Skeletal muscle tissue (tissue), 4 donors: ENCODE data around the gene PTCD3. TPM values are rescaled to one million over a fixed set of nuclear protein-coding genes. Genes with fewer than 3 reads are reported as not detected.

Experiments used
- H3K27ac ChIP-seq: one replicate; pipeline ENCODE4 v1.7.0; 2013; ENCODE audit warnings: mild to moderate bottlenecking, low read depth, low read length, inconsistent platforms
- H3K27me3 ChIP-seq, 3 donors: one replicate each; pipeline ENCODE4 v1.7.0; 2013; ENCODE audit warnings: low read length in 3 of 3; ENCODE audit not compliant: control insufficient read depth in 3 of 3, insufficient read depth in 3 of 3
- H3K36me3 ChIP-seq, 3 donors: one replicate each; pipeline ENCODE4 v1.7.0; 2013; ENCODE audit warnings: low read length in 3 of 3; ENCODE audit not compliant: control insufficient read depth in 3 of 3, insufficient read depth in 3 of 3
- H3K4me1 ChIP-seq, 3 donors: one replicate each; pipeline ENCODE4 v1.7.0; 2013; ENCODE audit warnings: low read length in 3 of 3, mild to moderate bottlenecking in 3 of 3; ENCODE audit not compliant: control insufficient read depth in 3 of 3, insufficient read depth in 3 of 3
- H3K4me3 ChIP-seq, 3 donors: one replicate each; pipeline ENCODE4 v1.7.0; 2013; ENCODE audit warnings: low read length in 3 of 3
- H3K9ac ChIP-seq, 3 donors: one replicate each; pipeline ENCODE4 v1.7.0; 2013; ENCODE audit warnings: low read length in 3 of 3, mild to moderate bottlenecking in 3 of 3, moderate library complexity in 2 of 3, low read depth in 1 of 3
- H3K9me3 ChIP-seq, 3 donors: one replicate each; pipeline ENCODE4 v1.7.0; 2013; ENCODE audit warnings: low read length in 3 of 3; ENCODE audit not compliant: control insufficient read depth in 3 of 3
- total RNA-seq: library from RNA; depleted of rRNA; stranded (reverse); fragments of >200 nt; gene quantifications from one replicate; pipeline ENCODE4 v1.2.3, GENCODE V29; 2014
- donor health status: Osteomylitis.

The PTCD3 gene
- total RNA-seq, 1 donor from 2014 or later, result 87.2 TPM

DNA sequence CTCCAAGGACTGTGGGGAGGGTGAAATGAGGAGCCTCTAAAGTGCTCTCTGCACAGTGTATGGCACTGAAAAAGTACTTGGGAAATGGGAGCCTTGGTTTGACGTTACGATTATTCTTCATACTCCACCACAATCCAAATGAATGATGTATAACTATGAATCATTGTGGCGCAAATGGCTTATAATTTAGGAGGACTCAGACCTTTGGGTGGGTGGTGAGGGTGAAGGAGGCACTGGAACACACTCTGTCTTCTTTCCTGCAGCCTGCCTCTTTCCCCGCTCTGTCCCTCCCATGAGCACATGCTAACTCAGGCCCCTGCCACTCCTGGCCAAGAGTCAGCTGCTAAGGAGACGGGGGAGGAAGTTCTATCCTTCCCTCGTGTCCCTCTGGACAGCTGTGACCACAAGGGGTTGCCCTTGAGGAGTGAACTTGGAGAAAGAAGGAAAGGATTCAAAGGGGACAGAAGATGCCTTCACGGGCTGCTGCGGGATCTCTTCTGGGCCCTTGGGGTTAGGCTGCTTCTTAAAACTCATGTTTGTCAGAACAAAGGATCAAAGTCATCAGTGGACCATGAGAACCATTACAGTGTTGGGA is 36.8 kb upstream of the PTCD3 start:
- Histone ChIP-seq H3K27ac (peak overlapping the region; percentile 69), H3K9ac (peak overlapping the region in 1 of 3 donors; percentile 34), H3K4me1 (peaks cover 42 to 49% (median 48%) of the 10 kb centered on the region in 3 donors), H3K4me3 (no peak overlapping the region), H3K9me3 (no peaks in the 10 kb centered on the region), H3K36me3 (peaks cover 28 to 41% (median 34%) of the 10 kb centered on the region in 3 donors), H3K27me3 (no peaks in the 10 kb centered on the region)

DNA sequence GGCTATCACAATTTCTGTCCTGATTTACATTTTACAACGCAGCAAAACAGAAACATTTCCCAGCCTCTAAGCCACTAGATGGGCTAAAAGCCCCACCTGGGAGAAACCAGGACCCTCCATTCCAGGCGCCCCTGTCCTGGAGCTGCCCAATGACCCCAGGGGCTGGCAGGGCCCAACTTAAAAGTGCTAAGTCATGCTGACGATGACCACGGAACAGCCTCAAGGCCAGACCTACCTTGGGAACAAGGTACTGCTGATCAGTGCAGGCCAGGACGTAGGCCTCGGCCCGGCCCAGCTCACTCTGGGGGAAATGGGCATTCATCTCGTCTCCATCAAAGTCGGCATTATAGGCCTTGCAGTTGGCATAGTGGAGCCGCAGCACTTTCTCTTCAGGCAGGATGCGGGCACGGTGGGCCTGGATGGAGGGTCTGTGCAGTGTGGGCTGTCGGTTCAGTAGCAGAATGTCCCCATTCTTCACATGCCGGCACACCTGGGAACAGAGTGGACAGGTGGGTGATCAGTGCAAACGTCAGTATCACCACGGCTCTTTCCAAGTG is 36.2 kb upstream of the PTCD3 start:
- Histone ChIP-seq H3K27me3 (no peaks in the 10 kb centered on the region), H3K27ac (peak overlapping the region; percentile 69), H3K4me3 (no peak overlapping the region), H3K9ac (no peak overlapping the region), H3K4me1 (peaks cover 42 to 49% (median 48%) of the 10 kb centered on the region in 3 donors), H3K9me3 (no peaks in the 10 kb centered on the region), H3K36me3 (peaks cover 34 to 40% (median 35%) of the 10 kb centered on the region in 3 donors)

DNA sequence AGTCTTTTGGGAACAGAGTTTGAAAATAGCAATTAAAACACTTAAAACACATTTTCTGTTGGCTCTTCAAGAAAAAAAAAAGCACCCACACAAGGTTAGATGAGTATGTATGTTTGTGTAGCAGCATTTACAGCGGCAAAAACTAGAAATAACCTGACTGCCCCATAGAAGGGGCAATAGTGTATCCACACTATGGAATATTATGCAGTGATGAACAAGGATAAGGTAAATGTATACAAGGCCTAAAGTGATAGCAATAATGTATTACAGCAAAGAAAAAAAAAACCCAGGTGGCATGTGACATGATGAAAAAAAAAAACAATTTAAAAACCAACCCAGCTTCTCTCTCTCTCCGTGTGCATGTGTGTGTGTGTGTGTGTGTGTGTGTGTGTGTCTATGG is 35.2 kb upstream of the PTCD3 start:
- Histone ChIP-seq H3K27ac (no peak overlapping the region), H3K27me3 (no peaks in the 10 kb centered on the region), H3K4me1 (peaks cover 42 to 46% (median 45%) of the 10 kb centered on the region in 3 donors), H3K36me3 (peaks cover 32 to 37% (median 34%) of the 10 kb centered on the region in 3 donors), H3K9ac (no peak overlapping the region), H3K9me3 (no peaks in the 10 kb centered on the region), H3K4me3 (no peak overlapping the region)

DNA sequence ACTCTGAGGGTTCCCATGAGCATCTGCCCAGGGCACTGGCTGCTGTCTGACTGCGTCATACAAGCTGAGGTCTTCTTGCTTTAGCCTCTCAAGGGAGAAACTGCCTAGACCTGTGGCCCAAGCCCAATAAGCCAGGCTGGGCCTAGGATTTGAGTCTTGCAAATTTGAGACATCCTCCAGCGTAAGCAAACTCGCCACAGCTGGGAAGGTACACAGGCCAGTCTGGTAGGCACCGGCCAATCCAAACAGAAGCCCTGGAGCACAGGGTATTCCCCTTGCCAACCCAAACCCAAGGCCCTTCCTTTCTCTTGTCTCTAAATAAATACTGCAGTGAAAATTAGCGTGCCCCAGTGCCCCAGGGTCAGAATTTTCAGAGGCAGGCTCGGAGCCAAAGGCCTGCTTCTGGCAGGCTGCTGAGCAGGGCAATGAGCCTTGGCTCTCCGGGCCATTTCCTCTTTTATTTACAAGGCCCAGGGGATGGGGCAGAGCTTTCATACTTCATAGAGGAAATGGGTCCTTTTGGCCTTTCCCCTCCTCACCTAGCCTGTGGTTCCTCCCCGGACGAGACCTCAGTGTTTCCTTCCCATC is 33.7 kb upstream of the PTCD3 start:
- H3K36me3 ChIP-seq, result peaks cover 41 to 51% (median 46%) of the 10 kb centered on the region in 3 donors
- H3K9me3 ChIP-seq, result no peaks in the 10 kb centered on the region
- H3K4me1 ChIP-seq, result peaks cover 39 to 45% (median 42%) of the 10 kb centered on the region in 3 donors
- peak overlapping the region; percentile 32 to 66 (median 40) for H3K9ac ChIP-seq
- H3K27ac ChIP-seq, result peak overlapping the region; percentile 65
- H3K4me3 ChIP-seq, result peak overlapping the region in 1 of 3 donors; percentile 29
- H3K27me3 ChIP-seq, result no peaks in the 10 kb centered on the region

DNA sequence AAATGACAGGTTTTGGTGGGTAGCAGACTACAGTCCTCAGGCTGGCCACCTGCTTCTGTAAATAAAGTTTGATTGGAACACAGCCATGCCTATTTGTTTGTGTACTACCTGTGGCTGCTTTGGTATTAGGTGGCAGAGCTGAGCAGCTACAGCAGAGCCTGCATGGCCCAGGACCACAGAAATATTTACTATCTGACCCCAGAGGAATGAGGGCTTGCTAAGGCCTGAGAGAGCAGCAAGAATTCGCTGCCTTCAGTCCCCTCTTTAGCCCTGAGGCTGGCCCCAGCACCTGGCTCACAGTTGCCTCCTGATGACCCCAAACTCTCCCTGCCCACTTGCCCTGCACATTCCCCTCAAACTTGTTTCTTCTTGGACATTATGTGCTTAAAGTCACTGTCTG is 32.8 kb upstream of the PTCD3 start:
- H3K4me1 ChIP-seq, result peaks cover 36 to 38% (median 36%) of the 10 kb centered on the region in 3 donors
- peak overlapping the region in 2 of 3 donors; percentile 28 to 32 for H3K9ac ChIP-seq
- H3K27me3 ChIP-seq, result no peaks in the 10 kb centered on the region
- no peaks in the 10 kb centered on the region for H3K9me3 ChIP-seq
- peak overlapping the region; percentile 65 for H3K27ac ChIP-seq
- H3K36me3 ChIP-seq, result peaks cover 49 to 55% (median 53%) of the 10 kb centered on the region in 3 donors
- no peak overlapping the region for H3K4me3 ChIP-seq

DNA sequence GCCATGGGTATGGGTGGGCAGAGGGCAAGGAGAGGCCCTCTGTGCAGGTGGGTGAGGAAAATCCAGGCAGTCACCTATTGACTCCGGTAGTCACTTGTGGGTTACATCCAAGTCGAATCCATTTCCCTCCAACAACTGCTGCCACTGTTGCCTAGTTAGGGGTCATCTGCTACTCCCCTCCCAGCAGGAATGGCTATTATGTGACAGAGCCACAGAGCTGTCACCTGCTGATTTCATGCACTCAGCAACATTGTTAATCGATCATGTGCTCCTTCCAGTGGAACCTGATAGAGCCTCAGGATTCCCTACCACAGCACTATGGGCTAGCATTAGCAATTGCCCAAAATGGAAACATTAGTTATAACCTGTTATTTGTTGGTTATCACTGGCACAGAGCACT is 31.8 kb upstream of the PTCD3 start:
- Histone ChIP-seq H3K9me3 (no peaks in the 10 kb centered on the region), H3K27me3 (no peaks in the 10 kb centered on the region), H3K9ac (no peak overlapping the region), H3K36me3 (peaks cover 43 to 53% (median 49%) of the 10 kb centered on the region in 3 donors), H3K4me3 (no peak overlapping the region), H3K27ac (no peak overlapping the region), H3K4me1 (peaks cover 26 to 33% (median 31%) of the 10 kb centered on the region in 3 donors)

DNA sequence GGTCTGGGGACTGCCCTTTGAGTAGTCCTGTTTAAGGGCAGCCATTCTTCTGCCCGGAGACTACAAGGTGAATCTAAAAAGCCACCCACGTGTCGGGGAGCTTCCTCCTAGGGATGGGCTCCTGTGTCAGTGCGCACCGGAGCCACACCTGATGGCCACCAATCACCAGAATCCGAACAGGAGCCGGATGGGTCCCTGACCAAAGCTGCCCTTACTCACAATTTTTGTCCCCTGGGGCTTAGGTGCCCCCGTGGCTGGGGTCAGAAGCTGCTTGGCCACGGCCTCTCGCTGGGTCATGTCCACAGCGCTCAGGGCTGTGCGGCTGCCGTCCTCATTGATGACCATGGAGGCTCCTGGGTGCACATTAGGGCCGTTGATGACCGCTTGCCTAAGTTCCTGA is 31.2 kb upstream of the PTCD3 start:
- H3K4me3 ChIP-seq, result no peak overlapping the region

DNA sequence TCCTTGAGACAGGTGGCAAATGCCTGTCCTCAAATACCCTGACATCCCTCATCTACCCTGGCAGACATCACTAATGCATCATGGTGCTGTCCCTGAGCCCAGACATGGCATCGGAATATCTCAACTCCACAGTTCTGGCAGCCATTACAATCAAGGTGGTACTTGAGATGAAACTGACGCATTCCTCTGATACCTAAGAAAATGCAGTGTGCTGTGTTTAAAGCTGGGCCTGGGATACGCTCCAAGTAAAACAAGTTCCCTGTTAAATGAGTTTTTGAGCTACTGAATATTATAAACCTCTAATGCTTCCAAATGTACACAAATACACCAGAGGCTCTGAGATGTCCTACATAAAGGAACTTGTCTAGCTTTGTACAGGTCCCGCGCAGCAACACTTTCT is 30.1 kb upstream of the PTCD3 start:
- Histone ChIP-seq H3K9me3 (no peaks in the 10 kb centered on the region), H3K36me3 (peaks cover 43 to 49% (median 47%) of the 10 kb centered on the region in 3 donors), H3K27ac (no peak overlapping the region), H3K4me1 (peaks cover 38 to 40% (median 40%) of the 10 kb centered on the region in 3 donors), H3K9ac (no peak overlapping the region), H3K27me3 (no peaks in the 10 kb centered on the region), H3K4me3 (no peak overlapping the region)

More for the DNA sequence above, 31.2 kb upstream of the PTCD3 start:
- Histone ChIP-seq H3K36me3 (peaks cover 37 to 47% (median 44%) of the 10 kb centered on the region in 3 donors), H3K9ac (no peak overlapping the region), H3K9me3 (no peaks in the 10 kb centered on the region), H3K27me3 (no peaks in the 10 kb centered on the region), H3K4me1 (peaks cover 27 to 33% (median 31%) of the 10 kb centered on the region in 3 donors), H3K27ac (no peak overlapping the region)

DNA sequence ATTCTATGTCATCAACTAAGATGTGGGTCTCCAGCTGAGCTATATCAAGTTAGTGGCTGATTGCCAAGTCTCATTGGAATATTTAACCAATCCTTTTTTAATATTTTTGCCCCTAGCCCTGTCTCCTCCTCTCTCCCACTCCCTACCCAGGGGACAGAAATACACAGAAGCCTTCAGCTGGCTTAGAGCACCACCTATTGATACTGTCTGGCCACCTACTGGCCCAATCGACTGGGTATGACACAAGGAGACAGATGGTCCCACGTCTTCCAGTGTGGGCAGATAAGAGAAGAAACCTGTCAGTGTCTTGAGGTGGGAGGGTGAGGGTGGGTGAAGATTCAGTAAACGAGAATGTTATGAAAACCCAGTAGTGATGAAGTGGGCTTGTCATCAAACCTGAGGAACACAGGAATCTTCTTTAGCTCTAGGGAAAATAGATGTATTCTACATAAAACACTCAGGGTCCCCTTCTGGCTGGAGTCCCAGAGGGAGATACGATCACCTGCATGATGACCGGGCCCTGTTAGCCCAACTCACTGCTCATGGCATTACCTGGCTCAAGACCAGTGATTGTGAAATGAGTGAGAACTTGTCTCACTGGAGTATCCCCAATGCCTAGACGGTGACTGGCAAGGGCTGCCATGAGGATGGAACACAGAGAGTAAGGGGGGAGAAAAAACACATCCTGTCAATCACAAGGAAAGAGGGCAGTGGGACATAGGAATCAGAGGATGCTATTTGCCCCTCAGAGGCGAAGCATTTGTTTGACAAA is 27.1 kb upstream of the PTCD3 start:
- no peaks in the 10 kb centered on the region for H3K27me3 ChIP-seq
- H3K27ac ChIP-seq, result no peak overlapping the region
- H3K9ac ChIP-seq, result no peak overlapping the region
- H3K9me3 ChIP-seq, result no peaks in the 10 kb centered on the region
- peaks cover 16 to 22% (median 21%) of the 10 kb centered on the region in 3 donors for H3K4me1 ChIP-seq
- H3K4me3 ChIP-seq, result no peak overlapping the region
- H3K36me3 ChIP-seq, result peaks cover 46 to 52% (median 46%) of the 10 kb centered on the region in 3 donors
